ENCODE measurements around the gene UBL4B. TPM values are rescaled to one million over a fixed set of nuclear protein-coding genes. Genes with fewer than 3 reads are reported as not detected.
"Not testable (repeated sequence)": the region's sequence is repeated elsewhere in the genome, so short reads cannot be mapped to it uniquely, and the experiment has no call there.

UBL4B gene
- total and polyA plus RNA-seq, 2 experiments from 2014 or later: not detected

DNA sequence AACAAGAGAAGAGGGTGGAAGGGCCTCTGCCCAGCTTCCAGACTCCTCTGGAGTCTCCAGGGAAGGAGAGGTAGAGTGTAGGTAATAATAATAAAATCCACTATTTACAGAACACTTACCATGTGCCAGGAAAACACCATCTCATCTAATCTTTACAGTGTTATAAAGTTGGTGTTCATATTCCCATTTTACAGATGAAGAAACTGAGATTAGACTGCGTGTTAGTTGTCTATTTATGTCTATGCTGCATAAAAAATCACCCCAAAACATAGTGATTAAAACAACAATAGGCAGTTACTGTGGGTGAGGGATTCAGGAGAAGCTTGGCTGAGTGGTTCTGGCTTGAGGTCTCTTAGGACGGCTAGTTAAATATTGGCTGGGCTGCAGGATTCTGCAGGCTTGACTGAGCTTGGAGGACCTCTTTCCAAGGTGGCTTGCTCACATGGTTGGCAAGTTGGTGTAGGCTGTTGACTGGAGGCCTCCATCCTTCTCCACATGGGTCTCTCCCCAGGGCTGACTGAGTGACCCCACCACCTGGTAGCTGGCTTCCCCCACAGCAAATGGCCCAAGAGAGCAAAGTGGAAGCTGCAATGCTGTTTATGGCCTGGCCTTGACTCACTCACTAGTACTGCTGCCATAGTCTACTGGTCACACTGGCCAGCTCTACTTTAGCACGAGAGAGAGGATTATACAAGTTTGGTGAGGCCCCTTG lies 35.3 kb upstream of the UBL4B start:
- H3K27me3 ChIP-seq (replicated peaks; ENCODE audit: insufficient read depth): peaks cover 17% of the 10 kb centered on the region
- in situ Hi-C loops (cut with MboI): no loop called here
- 84 to 92% methylated on average over 3 of the region's 3 CpGs for WGBS, 2 experiments (ENCODE audit: low coverage in 1 of 2, low lambda C conversion rate in 2 of 2, missing lambda C conversion rate in 2 of 2)

DNA sequence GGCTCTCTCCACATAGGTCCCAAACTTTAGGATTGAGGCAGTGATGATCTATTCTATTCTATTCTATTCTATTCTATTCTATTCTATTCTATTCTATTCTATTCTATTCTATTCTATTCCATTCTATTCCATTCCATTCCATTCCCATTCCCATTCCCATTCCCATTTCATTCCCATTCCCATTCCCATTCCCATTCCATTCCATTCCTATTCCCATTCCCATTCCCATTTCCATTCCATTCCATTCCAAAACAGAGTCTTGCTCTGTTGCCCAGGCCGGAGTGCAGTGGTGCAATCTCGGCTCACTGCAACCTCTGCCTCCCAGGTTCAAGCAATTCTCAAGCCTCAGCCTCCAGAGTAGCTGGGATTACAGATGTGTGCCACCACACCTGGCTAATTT lies 32.2 kb upstream of the UBL4B start:
- H3K9ac ChIP-seq; H3K4me1 ChIP-seq (ENCODE audit: insufficient read depth); H4K20me1 ChIP-seq (ENCODE audit: insufficient read depth); H3K36me3 ChIP-seq (ENCODE audit: low read depth); H3K9me3 ChIP-seq (ENCODE audit: low read depth); H2AFZ ChIP-seq; H3F3A ChIP-seq (ENCODE audit: insufficient read depth); in situ Hi-C loops (cut with MboI); H3K4me2 ChIP-seq (ENCODE audit: unreplicated experiment); H3K79me2 ChIP-seq (ENCODE audit: insufficient read depth); H3K9me2 ChIP-seq (ENCODE audit: insufficient read depth); H3K27ac ChIP-seq; H3K4me3 ChIP-seq; DNase-seq: not testable (repeated sequence)
- 88 to 91% methylated on average over 2 of the region's 2 CpGs for WGBS, 2 experiments (ENCODE audit: low coverage in 1 of 2, low lambda C conversion rate in 2 of 2, missing lambda C conversion rate in 2 of 2)
- peaks cover 33% of the 10 kb centered on the region for H3K27me3 ChIP-seq (replicated peaks; ENCODE audit: insufficient read depth)

More for the DNA sequence above, 35.3 kb upstream of the UBL4B start:
- no peaks in the 10 kb centered on the region for H3K79me2 ChIP-seq (ENCODE audit: insufficient read depth)
- no peaks in the 10 kb centered on the region for H3K9me2 ChIP-seq (ENCODE audit: insufficient read depth)
- no peaks in the 10 kb centered on the region for H3F3A ChIP-seq (ENCODE audit: insufficient read depth)
- H3K27ac ChIP-seq: no peak overlapping the region
- H3K36me3 ChIP-seq (ENCODE audit: low read depth): no peaks in the 10 kb centered on the region
- TF ChIP-seq EZH2 (IDR thresholded peaks at IDR 0.05; ENCODE audit: insufficient read depth, poor library complexity, severe bottlenecking) (no peak), EZH2phosphoT487 (IDR thresholded peaks at IDR 0.05; ENCODE audit: insufficient read depth, low read depth) (no peak)
- DNase-seq: no peak
- no peaks in the 10 kb centered on the region for H4K20me1 ChIP-seq (ENCODE audit: insufficient read depth)
- no peaks in the 10 kb centered on the region for H3K4me1 ChIP-seq (ENCODE audit: insufficient read depth)
- no peak overlapping the region for H3K9ac ChIP-seq
- H2AFZ ChIP-seq: no peak overlapping the region
- H3K9me3 ChIP-seq (ENCODE audit: low read depth): no peaks in the 10 kb centered on the region
- H3K4me2 ChIP-seq (ENCODE audit: unreplicated experiment): no peak overlapping the region
- H3K4me3 ChIP-seq: no peak overlapping the region

DNA sequence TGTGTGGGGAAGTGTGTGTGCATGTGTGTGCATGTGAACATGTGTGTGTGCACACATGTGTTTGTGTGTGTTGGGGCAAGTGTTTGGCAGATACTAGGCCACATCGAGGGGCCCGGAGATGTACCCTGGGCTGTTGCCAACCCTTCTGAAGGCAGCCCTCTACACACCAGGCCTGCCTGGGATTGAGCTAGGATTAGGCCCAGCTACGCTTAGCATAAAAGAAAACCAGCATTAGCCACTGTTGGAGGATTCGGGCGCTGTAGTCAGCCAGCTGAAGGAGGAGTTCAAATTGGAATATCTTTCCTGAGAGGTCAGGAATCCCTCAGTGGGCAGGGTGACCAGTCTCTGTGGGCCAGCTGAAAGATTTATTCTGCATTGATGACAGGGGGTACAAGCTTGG lies 31.2 kb upstream of the UBL4B start:
- H3K9me3 ChIP-seq (ENCODE audit: low read depth): no peaks in the 10 kb centered on the region
- no peak for TF ChIP-seq EZH2 (IDR thresholded peaks at IDR 0.05; ENCODE audit: insufficient read depth, poor library complexity, severe bottlenecking)
- TF ChIP-seq EZH2phosphoT487 (IDR thresholded peaks at IDR 0.05; ENCODE audit: insufficient read depth, low read depth): no peak
- DNase-seq: no peak
- H3K36me3 ChIP-seq (ENCODE audit: low read depth): no peaks in the 10 kb centered on the region
- no peaks in the 10 kb centered on the region for H3K4me1 ChIP-seq (ENCODE audit: insufficient read depth)
- H3K9ac ChIP-seq: no peak overlapping the region
- peaks cover 8% of the 10 kb centered on the region; the same call in 1 of the 2 replicates for H3F3A ChIP-seq (ENCODE audit: insufficient read depth)
- no peak overlapping the region for H3K4me2 ChIP-seq (ENCODE audit: unreplicated experiment)
- in situ Hi-C loops (cut with MboI): no loop called here
- H3K27me3 ChIP-seq (replicated peaks; ENCODE audit: insufficient read depth): peaks cover 43% of the 10 kb centered on the region
- no peaks in the 10 kb centered on the region for H3K9me2 ChIP-seq (ENCODE audit: insufficient read depth)
- WGBS, 2 experiments (ENCODE audit: low coverage in 1 of 2, low lambda C conversion rate in 2 of 2, missing lambda C conversion rate in 2 of 2): 67 to 79% methylated on average over 5 of the region's 5 CpGs
- no peaks in the 10 kb centered on the region for H3K79me2 ChIP-seq (ENCODE audit: insufficient read depth)
- H3K4me3 ChIP-seq: no peak overlapping the region
- H4K20me1 ChIP-seq (ENCODE audit: insufficient read depth): no peaks in the 10 kb centered on the region
- no peak overlapping the region for H2AFZ ChIP-seq
- H3K27ac ChIP-seq: no peak overlapping the region

DNA sequence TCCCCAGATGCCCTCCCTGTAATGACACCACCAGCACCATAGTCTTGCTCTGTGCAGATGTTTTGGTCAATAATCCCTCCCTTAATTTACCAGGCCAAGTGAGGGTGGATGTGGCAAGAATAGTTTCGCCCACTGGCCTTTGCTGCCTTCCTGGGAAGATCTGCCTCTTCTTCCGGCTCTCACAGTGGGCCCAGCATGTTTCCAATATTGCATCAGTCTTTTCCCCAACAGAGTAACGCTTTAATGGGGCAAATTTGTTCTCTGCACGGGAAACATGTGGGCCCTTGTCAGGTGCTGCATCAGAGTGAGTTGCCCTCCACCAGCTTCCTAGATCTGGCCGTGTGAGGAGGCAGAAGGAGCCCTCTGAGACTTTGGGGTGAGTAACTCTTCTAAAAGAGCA lies 29.8 kb upstream of the UBL4B start:
- in situ Hi-C loops (cut with MboI): no loop called here
- Histone ChIP-seq H3K9me3 (ENCODE audit: low read depth) (no peaks in the 10 kb centered on the region), H3K27me3 (replicated peaks; ENCODE audit: insufficient read depth) (peaks cover 49% of the 10 kb centered on the region), H3F3A (ENCODE audit: insufficient read depth) (peaks cover 8% of the 10 kb centered on the region; the same call in 1 of the 2 replicates), H4K20me1 (ENCODE audit: insufficient read depth) (no peaks in the 10 kb centered on the region), H3K36me3 (ENCODE audit: low read depth) (no peaks in the 10 kb centered on the region), H3K9ac (no peak overlapping the region), H3K27ac (no peak overlapping the region), H3K4me1 (ENCODE audit: insufficient read depth) (no peaks in the 10 kb centered on the region), H3K4me2 (ENCODE audit: unreplicated experiment) (no peak overlapping the region), H3K79me2 (ENCODE audit: insufficient read depth) (no peaks in the 10 kb centered on the region), H3K4me3 (no peak overlapping the region), H3K9me2 (ENCODE audit: insufficient read depth) (no peaks in the 10 kb centered on the region), H2AFZ (no peak overlapping the region)
- WGBS, 2 experiments (ENCODE audit: low coverage in 1 of 2, low lambda C conversion rate in 2 of 2, missing lambda C conversion rate in 2 of 2): 89 to 98% methylated on average over 5 of the region's 5 CpGs
- TF ChIP-seq EZH2 (IDR thresholded peaks at IDR 0.05; ENCODE audit: insufficient read depth, poor library complexity, severe bottlenecking): no peak
- TF ChIP-seq EZH2phosphoT487 (IDR thresholded peaks at IDR 0.05; ENCODE audit: insufficient read depth, low read depth): no peak
- no peak for DNase-seq
